Esophagus muscularis mucosa (tissue), 4 donors: ENCODE data around the gene DOCK2. TPM values are rescaled to one million over a fixed set of nuclear protein-coding genes. Genes with fewer than 3 reads are reported as not detected.

Experiments used
- DNase-seq: peaks from one replicate; pipeline ENCODE4 v3.0.0-alpha.2; 2017; ENCODE audit errors: extremely low spot score
- H3K27ac ChIP-seq, 4 donors: fragments of 200-600 bp; sonication (generic); replicated peaks in 1 of 4; 1 replicate in 3 of 4; 2 replicates in 1 of 4; pipeline ENCODE4 v1.5.1; 2016 to 2019; ENCODE audit warnings: mild to moderate bottlenecking in 1 of 4
- H3K27me3 ChIP-seq, 4 donors: fragments of 200-600 bp; sonication (generic); one replicate each; pipeline versions ENCODE4 v1.5.1 to v1.6.0; 2016 to 2019
- H3K36me3 ChIP-seq, 4 donors: fragments of 200-600 bp; sonication (generic); one replicate each; pipeline ENCODE4 v1.5.1; 2016 to 2019
- H3K4me1 ChIP-seq, 4 donors: fragments of 200-600 bp; sonication (generic); one replicate each; pipeline ENCODE4 v1.5.1; 2016 to 2019
- H3K4me3 ChIP-seq, 4 donors: fragments of 200-600 bp; sonication (generic); 1 replicate in 2 of 4; 2 replicates in 2 of 4; pipeline ENCODE4 v1.5.1; 2016 to 2019; ENCODE audit warnings: mild to moderate bottlenecking in 4 of 4, moderate library complexity in 1 of 4
- H3K9me3 ChIP-seq, 4 donors: fragments of 200-600 bp; sonication (generic); 1 replicate in 3 of 4; 2 replicates in 1 of 4; pipeline ENCODE4 v1.5.1; 2016 to 2019
- EP300 ChIP-seq: sonication (generic); formaldehyde crosslinking; IDR thresholded peaks from one replicate; pipeline ENCODE4 v1.6.1; 2017; ENCODE audit warnings: antibody characterized with exemption
- POLR2A ChIP-seq: fragments of 450-650 bp; IDR thresholded peaks from one replicate; pipeline ENCODE4 v1.6.1; 2017; ENCODE audit warnings: antibody characterized with exemption, moderate library complexity, mild to moderate bottlenecking, low read depth
- POLR2AphosphoS5 ChIP-seq, 2 donors: sonication (generic); formaldehyde crosslinking; IDR thresholded peaks; one replicate each; pipeline ENCODE4 v1.6.1; 2017; ENCODE audit warnings: antibody characterized with exemption in 2 of 2
- WGBS: methylation state at CpG from one replicate; pipeline ENCODE4 v1.1.5; 2018; 5-methylcytosine and 5-hydroxymethylcytosine counted together
- intact Hi-C: fragments of 100-400 bp; cut with DNase I; formaldehyde crosslinking; loops from one replicate; pipeline ENCODE4 v1.15.1; 2023
- total RNA-seq, 4 donors: library from RNA; depleted of rRNA; stranded (reverse); fragments of >200 nt; gene quantifications; one replicate each; pipeline versions ENCODE4 v1.1.0 to v1.2.1, GENCODE V29; 2016
- TF ChIP-seq, protein P1 (sequence below), 3 experiments: fragments of 200-600 bp in 2 of 3; fragments of 450-650 bp in 1 of 3; sonication (generic) in 2 of 3; IDR thresholded peaks; one replicate each; pipeline ENCODE4 v1.5.1; 2017 to 2019; ENCODE audit warnings: antibody characterized with exemption in 3 of 3, mild to moderate bottlenecking in 2 of 3, moderate library complexity in 1 of 3

Gene DOCK2
- total RNA-seq, 4 donors from 2014 or later, result 9.2 to 18.3 (median 13.7) TPM

DNA sequence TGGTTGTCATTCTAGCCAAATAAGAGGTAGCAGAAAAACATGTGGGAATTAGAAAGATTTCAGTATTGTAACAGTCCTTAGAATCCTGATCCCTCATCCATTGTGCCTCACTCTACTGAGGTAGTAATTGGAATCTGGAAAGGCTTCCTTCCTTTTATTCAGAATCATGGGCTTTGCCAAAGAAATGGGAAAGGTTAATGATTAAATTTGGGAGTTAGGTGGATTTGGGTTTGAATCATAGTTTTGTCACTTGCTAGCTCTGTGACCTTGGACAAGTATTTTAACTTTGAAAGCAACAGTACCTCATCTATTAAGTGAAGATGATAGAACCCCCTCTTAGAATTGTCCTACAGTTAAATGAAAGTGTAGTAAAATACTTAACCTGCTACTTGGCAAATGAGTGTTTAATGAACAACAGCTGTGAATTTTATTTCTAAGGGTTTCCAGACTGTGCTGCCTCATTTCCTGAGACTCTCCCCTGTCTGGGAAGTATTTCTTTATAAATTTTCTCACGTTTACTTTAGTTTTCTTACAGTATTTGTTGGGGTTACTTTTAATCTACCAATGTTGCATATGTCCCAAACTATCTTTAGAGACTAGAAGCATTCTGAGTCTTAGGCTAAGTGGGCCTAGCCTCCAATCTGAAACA is 41.8 kb upstream of the DOCK2 start:
- Histone ChIP-seq H3K4me3 (no peak overlapping the region), H3K4me1 (no peaks in the 10 kb centered on the region), H3K36me3 (peaks cover 7 to 88% (median 59%) of the 10 kb centered on the region in 4 donors), H3K27me3 (no peaks in the 10 kb centered on the region), H3K9me3 (no peaks in the 10 kb centered on the region), H3K27ac (no peak overlapping the region)
- intact Hi-C loops, result no loop called here
- WGBS, result 77% methylated on average over 1 of the region's 1 CpG
- TF ChIP-seq POLR2AphosphoS5 (IDR thresholded peaks at IDR 0.05) (no peak), POLR2A (no peak), EP300 (no peak)
- TF ChIP-seq, protein P1, sequence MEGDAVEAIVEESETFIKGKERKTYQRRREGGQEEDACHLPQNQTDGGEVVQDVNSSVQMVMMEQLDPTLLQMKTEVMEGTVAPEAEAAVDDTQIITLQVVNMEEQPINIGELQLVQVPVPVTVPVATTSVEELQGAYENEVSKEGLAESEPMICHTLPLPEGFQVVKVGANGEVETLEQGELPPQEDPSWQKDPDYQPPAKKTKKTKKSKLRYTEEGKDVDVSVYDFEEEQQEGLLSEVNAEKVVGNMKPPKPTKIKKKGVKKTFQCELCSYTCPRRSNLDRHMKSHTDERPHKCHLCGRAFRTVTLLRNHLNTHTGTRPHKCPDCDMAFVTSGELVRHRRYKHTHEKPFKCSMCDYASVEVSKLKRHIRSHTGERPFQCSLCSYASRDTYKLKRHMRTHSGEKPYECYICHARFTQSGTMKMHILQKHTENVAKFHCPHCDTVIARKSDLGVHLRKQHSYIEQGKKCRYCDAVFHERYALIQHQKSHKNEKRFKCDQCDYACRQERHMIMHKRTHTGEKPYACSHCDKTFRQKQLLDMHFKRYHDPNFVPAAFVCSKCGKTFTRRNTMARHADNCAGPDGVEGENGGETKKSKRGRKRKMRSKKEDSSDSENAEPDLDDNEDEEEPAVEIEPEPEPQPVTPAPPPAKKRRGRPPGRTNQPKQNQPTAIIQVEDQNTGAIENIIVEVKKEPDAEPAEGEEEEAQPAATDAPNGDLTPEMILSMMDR (IDR thresholded peaks at IDR 0.05), result no peak
- DNase-seq, result no peak

DNA sequence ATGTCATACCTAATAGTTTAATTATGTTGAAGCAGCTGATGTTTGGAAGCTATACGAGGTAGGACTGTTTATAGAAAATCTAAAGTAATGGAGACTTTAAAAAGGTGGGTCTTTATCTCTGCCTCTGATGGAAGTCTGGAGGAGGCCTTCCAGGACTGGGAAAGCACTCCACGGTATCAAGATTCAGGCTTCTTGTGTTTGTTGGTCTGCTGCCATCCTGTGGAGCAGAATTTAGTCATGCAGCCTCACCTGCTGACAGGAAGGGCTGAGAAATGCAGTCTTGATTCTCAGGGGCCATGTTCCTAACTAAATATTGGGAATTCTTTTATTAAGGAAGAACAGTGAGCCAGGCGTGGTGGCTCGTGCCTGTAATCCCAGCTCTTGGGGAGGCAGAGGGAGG is 37.6 kb upstream of the DOCK2 start:
- H3K36me3 ChIP-seq, result peaks cover 12 to 85% (median 46%) of the 10 kb centered on the region in 4 donors
- no peak for DNase-seq
- H3K4me1 ChIP-seq, result no peaks in the 10 kb centered on the region
- WGBS, result 75% methylated on average over 4 of the region's 4 CpGs
- H3K27ac ChIP-seq, result no peak overlapping the region
- intact Hi-C loops, result no loop called here
- TF ChIP-seq POLR2A, result no peak
- no peak overlapping the region for H3K4me3 ChIP-seq
- no peaks in the 10 kb centered on the region for H3K9me3 ChIP-seq
- H3K27me3 ChIP-seq, result no peaks in the 10 kb centered on the region

GRCh38 chr5:169602535-169602934 is 34.5 kb upstream of the DOCK2 start:
- no peaks in the 10 kb centered on the region for H3K9me3 ChIP-seq
- no peaks in the 10 kb centered on the region for H3K4me1 ChIP-seq
- TF ChIP-seq POLR2AphosphoS5 (IDR thresholded peaks at IDR 0.05) (no peak), POLR2A (no peak), EP300 (no peak)
- TF ChIP-seq, protein P1 (IDR thresholded peaks at IDR 0.05), result no peak
- H3K36me3 ChIP-seq, result peaks cover 11 to 56% (median 36%) of the 10 kb centered on the region in 4 donors
- H3K27me3 ChIP-seq, result no peaks in the 10 kb centered on the region
- H3K4me3 ChIP-seq, result no peak overlapping the region
- DNase-seq, result no peak
- intact Hi-C loops, result no loop called here
- no peak overlapping the region for H3K27ac ChIP-seq

DNA sequence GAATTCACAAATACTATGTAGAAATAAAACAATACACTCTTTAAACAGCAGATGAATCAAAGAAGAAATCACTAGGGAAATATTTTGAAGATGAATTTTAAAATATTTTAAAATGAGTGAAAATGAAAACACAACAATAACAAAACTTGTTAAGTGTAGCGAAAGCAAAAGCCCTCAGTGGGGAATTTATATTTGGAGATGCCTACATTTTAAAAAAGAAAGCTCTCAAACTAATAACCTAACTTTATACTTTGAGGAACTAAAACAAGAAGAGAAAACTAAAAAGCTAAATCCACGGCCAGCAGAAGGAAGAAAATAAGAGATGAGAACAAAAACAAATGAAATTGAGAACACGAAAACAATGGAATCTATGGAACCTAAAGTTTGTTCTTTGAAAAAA is 30.8 kb upstream of the DOCK2 start:
- DNase-seq, result no peak
- peaks cover 0 to 7% (median 2%) of the 10 kb centered on the region in 4 donors for H3K9me3 ChIP-seq
- no peak overlapping the region for H3K27ac ChIP-seq
- H3K36me3 ChIP-seq, result peaks cover 2 to 27% (median 16%) of the 10 kb centered on the region in 4 donors
- H3K4me1 ChIP-seq, result no peaks in the 10 kb centered on the region
- no peaks in the 10 kb centered on the region for H3K27me3 ChIP-seq
- intact Hi-C loops, result no loop called here
- WGBS, result 90% methylated on average over 3 of the region's 3 CpGs
- TF ChIP-seq, protein P1 (IDR thresholded peaks at IDR 0.05), result no peak
- TF ChIP-seq POLR2A (no peak), EP300 (no peak), POLR2AphosphoS5 (IDR thresholded peaks at IDR 0.05) (no peak)
- no peak overlapping the region for H3K4me3 ChIP-seq

GRCh38 chr5:169607882-169608281 is 29.2 kb upstream of the DOCK2 start:
- H3K36me3 ChIP-seq, result peaks cover 0 to 11% (median 7%) of the 10 kb centered on the region in 4 donors

DNA sequence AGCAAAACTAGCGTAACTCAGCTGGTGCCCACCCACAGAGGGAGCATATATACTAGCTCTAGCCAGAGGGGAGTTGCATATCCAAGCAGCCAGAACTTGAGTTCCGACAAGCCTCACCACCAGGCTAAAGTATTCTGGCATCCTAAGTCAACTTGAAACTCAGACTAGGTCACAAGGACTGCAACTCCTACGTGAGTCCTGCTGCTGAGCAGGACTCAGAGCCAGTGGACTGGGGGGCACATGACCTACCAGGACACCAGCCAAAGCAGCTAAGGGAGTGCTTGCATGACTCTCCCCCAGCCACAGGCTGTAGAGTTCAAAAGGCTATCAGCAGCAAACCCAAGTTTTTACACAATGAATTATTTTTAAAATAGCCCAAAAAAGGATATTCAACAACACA is 27.4 kb upstream of the DOCK2 start:
- Histone ChIP-seq H3K27ac (no peak overlapping the region), H3K27me3 (no peaks in the 10 kb centered on the region), H3K4me3 (no peak overlapping the region), H3K9me3 (peaks cover 0 to 7% (median 2%) of the 10 kb centered on the region in 4 donors), H3K4me1 (no peaks in the 10 kb centered on the region), H3K36me3 (no peaks in the 10 kb centered on the region)
- 100% methylated on average over 2 of the region's 3 CpGs for WGBS
- intact Hi-C loops, result no loop called here
- TF ChIP-seq, protein P1 (IDR thresholded peaks at IDR 0.05), result no peak
- DNase-seq, result no peak

More at GRCh38 chr5:169607882-169608281, 29.2 kb upstream of the DOCK2 start:
- no peak overlapping the region for H3K27ac ChIP-seq
- H3K9me3 ChIP-seq, result peaks cover 0 to 7% (median 2%) of the 10 kb centered on the region in 4 donors
- intact Hi-C loops, result no loop called here
- no peaks in the 10 kb centered on the region for H3K4me1 ChIP-seq
- no peak for DNase-seq
- no peak overlapping the region for H3K4me3 ChIP-seq
- H3K27me3 ChIP-seq, result no peaks in the 10 kb centered on the region
- WGBS, result 78% methylated on average over 2 of the region's 2 CpGs
- no peak for TF ChIP-seq EP300
- no peak for TF ChIP-seq POLR2A
